SK-N-SH treated with all-trans-retinoic acid at 6 μM for 48 hours (cell line): ENCODE measurements around the gene TSC1.

ENCODE experiments used
- ATAC-seq: fragments of 200-7000 bp; cut with Tn5 transposase; 3 replicates; pipeline ENCODE4 v1.9.1; 2020; ENCODE audit warnings: mild to moderate bottlenecking, moderate library complexity
- ARNTL ChIP-seq: fragments of 450-650 bp; formaldehyde crosslinking; IDR thresholded peaks from 2 replicates; pipeline ENCODE4 v1.5.0; 2020; ENCODE audit warnings: low read depth, mild to moderate bottlenecking, moderate library complexity, borderline replicate concordance
- BACH2 ChIP-seq: fragments of 250-450 bp; sonication (Bioruptor Pico); IDR thresholded peaks from 2 replicates; pipeline ENCODE4 v1.9.0; 2021; ENCODE audit warnings: mild to moderate bottlenecking, borderline replicate concordance
- CSDC2 ChIP-seq: fragments of 250-450 bp; sonication (Bioruptor Pico); IDR thresholded peaks from 2 replicates; pipeline ENCODE4 v1.5.0; 2020; ENCODE audit warnings: mild to moderate bottlenecking, moderate library complexity
- CSRNP3 ChIP-seq: fragments of 250-450 bp; sonication (Bioruptor Pico); IDR thresholded peaks from 2 replicates; pipeline ENCODE4 v1.5.1; 2021; ENCODE audit warnings: mild to moderate bottlenecking, moderate library complexity
- ESRRG ChIP-seq: fragments of 250-450 bp; sonication (Bioruptor Pico); IDR thresholded peaks from 2 replicates; pipeline ENCODE4 v1.6.1; 2021; ENCODE audit warnings: mild to moderate bottlenecking
- GLIS3 ChIP-seq: fragments of 250-450 bp; sonication (Bioruptor Pico); IDR thresholded peaks from 2 replicates; pipeline ENCODE4 v1.5.0; 2020; ENCODE audit warnings: mild to moderate bottlenecking, moderate library complexity
- ISL1 ChIP-seq: fragments of 250-450 bp; sonication (Bioruptor Pico); IDR thresholded peaks from 2 replicates; pipeline ENCODE4 v2.1.2; 2022; ENCODE audit warnings: mild to moderate bottlenecking, moderate library complexity
- OSR1 ChIP-seq: fragments of 250-450 bp; sonication (Bioruptor Pico); IDR thresholded peaks from 2 replicates; pipeline ENCODE4 v1.8.0; 2022; ENCODE audit warnings: moderate library complexity, mild to moderate bottlenecking, inconsistent platforms
- PATZ1 ChIP-seq: fragments of 250-450 bp; sonication (Bioruptor Pico); IDR thresholded peaks from 2 replicates; pipeline ENCODE4 v1.8.0; 2020; ENCODE audit warnings: mild to moderate bottlenecking, moderate library complexity, borderline replicate concordance
- POU6F1 ChIP-seq: fragments of 250-450 bp; sonication (Bioruptor Pico); IDR thresholded peaks from 2 replicates; pipeline ENCODE4 v1.8.0; 2021; ENCODE audit warnings: low read depth, mild to moderate bottlenecking, moderate library complexity, borderline replicate concordance
- PPARA ChIP-seq: fragments of 250-450 bp; sonication (Bioruptor Pico); IDR thresholded peaks from 2 replicates; pipeline ENCODE4 v1.5.0; 2020; ENCODE audit warnings: mild to moderate bottlenecking, borderline replicate concordance
- RARB ChIP-seq: fragments of 250-450 bp; sonication (Bioruptor Pico); IDR thresholded peaks from 2 replicates; pipeline ENCODE4 v1.8.0; 2021; ENCODE audit warnings: mild to moderate bottlenecking, moderate library complexity
- SNAI2 ChIP-seq: fragments of 250-450 bp; sonication (Bioruptor Pico); IDR thresholded peaks from 2 replicates; pipeline ENCODE4 v1.5.0; 2020; ENCODE audit warnings: mild to moderate bottlenecking, moderate library complexity
- TCF4 ChIP-seq: fragments of 250-450 bp; sonication (Bioruptor Pico); IDR thresholded peaks from 2 replicates; pipeline ENCODE4 v1.8.0; 2021; ENCODE audit warnings: mild to moderate bottlenecking, moderate library complexity, borderline replicate concordance
- TOX ChIP-seq: fragments of 250-450 bp; sonication (Bioruptor Pico); IDR thresholded peaks from 2 replicates; pipeline ENCODE4 v1.8.0; 2021; ENCODE audit warnings: mild to moderate bottlenecking, moderate library complexity, borderline replicate concordance
- ZC3H10 ChIP-seq: fragments of 250-450 bp; sonication (Bioruptor Pico); IDR thresholded peaks from 2 replicates; pipeline ENCODE4 v1.5.1; 2021; ENCODE audit warnings: mild to moderate bottlenecking, moderate library complexity
- ZFP3 ChIP-seq: fragments of 250-450 bp; sonication (Bioruptor Pico); IDR thresholded peaks from 2 replicates; pipeline ENCODE4 v1.5.0; 2020; ENCODE audit warnings: mild to moderate bottlenecking, moderate library complexity
- ZFP30 ChIP-seq: fragments of 450-650 bp; formaldehyde crosslinking; IDR thresholded peaks from 2 replicates; pipeline ENCODE4 v1.5.0; 2022; ENCODE audit warnings: mild to moderate bottlenecking, moderate library complexity
- ZNF565 ChIP-seq: fragments of 450-650 bp; formaldehyde crosslinking; conservative IDR thresholded peaks from 2 replicates; pipeline ENCODE4 v1.5.0; 2020; ENCODE audit warnings: low read depth, mild to moderate bottlenecking, moderate library complexity
- ZNF70 ChIP-seq: fragments of 450-650 bp; formaldehyde crosslinking; IDR thresholded peaks from 2 replicates; pipeline ENCODE4 v1.5.0; 2020; ENCODE audit warnings: mild to moderate bottlenecking, moderate library complexity
- ZNF8 ChIP-seq: fragments of 450-650 bp; formaldehyde crosslinking; IDR thresholded peaks from 2 replicates; pipeline ENCODE4 v1.5.0; 2020; ENCODE audit warnings: mild to moderate bottlenecking, moderate library complexity
- TF ChIP-seq, protein P1 (sequence below): fragments of 250-450 bp; sonication (Bioruptor Pico); IDR thresholded peaks from 2 replicates; pipeline ENCODE4 v1.5.0; 2020; ENCODE audit warnings: mild to moderate bottlenecking, moderate library complexity
- TF ChIP-seq, protein P2 (sequence below): fragments of 250-450 bp; sonication (Bioruptor Pico); IDR thresholded peaks from 2 replicates; pipeline ENCODE4 v1.5.1; 2020; ENCODE audit warnings: low read depth, mild to moderate bottlenecking, moderate library complexity

The TSC1 gene

GRCh38 chr9:132978112-132978450, 33.7 kb upstream of the TSC1 start:
- ATAC-seq = no peak
- TF ChIP-seq PATZ1 (CRISPR knock-in tag) (no peak), ARNTL (CRISPR knock-in tag) (no peak), BACH2 (CRISPR knock-in tag) (no peak), TOX (CRISPR knock-in tag) (no peak), ZNF8 (CRISPR knock-in tag) (no peak), POU6F1 (CRISPR knock-in tag) (no peak), TCF4 (CRISPR knock-in tag) (no peak), ZFP30 (no peak), ISL1 (no peak), ZC3H10 (CRISPR knock-in tag) (no peak), ZNF565 (CRISPR knock-in tag) (no peak), ESRRG (no peak), SNAI2 (no peak), CSDC2 (CRISPR knock-in tag) (no peak), OSR1 (CRISPR knock-in tag) (no peak), ZFP3 (CRISPR knock-in tag) (no peak), GLIS3 (CRISPR knock-in tag) (no peak), PPARA (no peak)
- TF ChIP-seq, protein P1, sequence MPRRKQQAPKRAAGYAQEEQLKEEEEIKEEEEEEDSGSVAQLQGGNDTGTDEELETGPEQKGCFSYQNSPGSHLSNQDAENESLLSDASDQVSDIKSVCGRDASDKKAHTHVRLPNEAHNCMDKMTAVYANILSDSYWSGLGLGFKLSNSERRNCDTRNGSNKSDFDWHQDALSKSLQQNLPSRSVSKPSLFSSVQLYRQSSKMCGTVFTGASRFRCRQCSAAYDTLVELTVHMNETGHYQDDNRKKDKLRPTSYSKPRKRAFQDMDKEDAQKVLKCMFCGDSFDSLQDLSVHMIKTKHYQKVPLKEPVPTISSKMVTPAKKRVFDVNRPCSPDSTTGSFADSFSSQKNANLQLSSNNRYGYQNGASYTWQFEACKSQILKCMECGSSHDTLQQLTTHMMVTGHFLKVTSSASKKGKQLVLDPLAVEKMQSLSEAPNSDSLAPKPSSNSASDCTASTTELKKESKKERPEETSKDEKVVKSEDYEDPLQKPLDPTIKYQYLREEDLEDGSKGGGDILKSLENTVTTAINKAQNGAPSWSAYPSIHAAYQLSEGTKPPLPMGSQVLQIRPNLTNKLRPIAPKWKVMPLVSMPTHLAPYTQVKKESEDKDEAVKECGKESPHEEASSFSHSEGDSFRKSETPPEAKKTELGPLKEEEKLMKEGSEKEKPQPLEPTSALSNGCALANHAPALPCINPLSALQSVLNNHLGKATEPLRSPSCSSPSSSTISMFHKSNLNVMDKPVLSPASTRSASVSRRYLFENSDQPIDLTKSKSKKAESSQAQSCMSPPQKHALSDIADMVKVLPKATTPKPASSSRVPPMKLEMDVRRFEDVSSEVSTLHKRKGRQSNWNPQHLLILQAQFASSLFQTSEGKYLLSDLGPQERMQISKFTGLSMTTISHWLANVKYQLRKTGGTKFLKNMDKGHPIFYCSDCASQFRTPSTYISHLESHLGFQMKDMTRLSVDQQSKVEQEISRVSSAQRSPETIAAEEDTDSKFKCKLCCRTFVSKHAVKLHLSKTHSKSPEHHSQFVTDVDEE = no peak
- TF ChIP-seq, protein P2, sequence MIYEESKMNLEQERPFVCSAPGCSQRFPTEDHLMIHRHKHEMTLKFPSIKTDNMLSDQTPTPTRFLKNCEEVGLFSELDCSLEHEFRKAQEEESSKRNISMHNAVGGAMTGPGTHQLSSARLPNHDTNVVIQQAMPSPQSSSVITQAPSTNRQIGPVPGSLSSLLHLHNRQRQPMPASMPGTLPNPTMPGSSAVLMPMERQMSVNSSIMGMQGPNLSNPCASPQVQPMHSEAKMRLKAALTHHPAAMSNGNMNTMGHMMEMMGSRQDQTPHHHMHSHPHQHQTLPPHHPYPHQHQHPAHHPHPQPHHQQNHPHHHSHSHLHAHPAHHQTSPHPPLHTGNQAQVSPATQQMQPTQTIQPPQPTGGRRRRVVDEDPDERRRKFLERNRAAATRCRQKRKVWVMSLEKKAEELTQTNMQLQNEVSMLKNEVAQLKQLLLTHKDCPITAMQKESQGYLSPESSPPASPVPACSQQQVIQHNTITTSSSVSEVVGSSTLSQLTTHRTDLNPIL (CRISPR knock-in tag) = no peak
- TF ChIP-seq, all 23 proteins: peak for 0

GRCh38 chr9:132976571-132976970, 32.2 kb upstream of the TSC1 start:
- ATAC-seq = no peak
- TF ChIP-seq TCF4 (CRISPR knock-in tag) (no peak), CSDC2 (CRISPR knock-in tag) (no peak), PPARA (no peak), ARNTL (CRISPR knock-in tag) (no peak), POU6F1 (CRISPR knock-in tag) (no peak), ZC3H10 (CRISPR knock-in tag) (no peak)

- ATAC-seq = no peak
- TF ChIP-seq, protein P1 = no peak
- TF ChIP-seq ARNTL (CRISPR knock-in tag) (no peak), PPARA (no peak), ZNF70 (CRISPR knock-in tag) (no peak), ISL1 (no peak), CSRNP3 (no peak), ESRRG (no peak), ZNF565 (CRISPR knock-in tag) (no peak), RARB (CRISPR knock-in tag) (no peak)
- TF ChIP-seq, protein P2 (CRISPR knock-in tag) = no peak
Observed at GRCh38 chr9:132975961-132976360, 31.5 kb upstream of the TSC1 start.
